ENCODE data around the gene ABCC2.
"Not testable (repeated sequence)": the region's sequence is repeated elsewhere in the genome, so short reads cannot be mapped to it uniquely, and the experiment has no call there.

The ABCC2 gene

GRCh38 chr10:99742701-99743100 is 39.7 kb upstream of the ABCC2 start:
- no peak overlapping the region for H3K4me3 ChIP-seq (ENCODE audit: low read depth, low read length)
- no peak for TF ChIP-seq MYC (IDR thresholded peaks at IDR 0.05; ENCODE audit: low read depth, low read length)
- no peak for TF ChIP-seq MAX (IDR thresholded peaks at IDR 0.05; ENCODE audit: low read depth, low read length)
- TF ChIP-seq POLR2A (IDR thresholded peaks at IDR 0.05; ENCODE audit: extremely low read depth, insufficient read length) = no peak
- no peak for TF ChIP-seq CTCF (IDR thresholded peaks at IDR 0.05; ENCODE audit: low read depth, low read length)
- DNase-seq (ENCODE audit: low read depth) = no peak

- no peak overlapping the region for H3K4me3 ChIP-seq (ENCODE audit: low read depth, low read length)
- DNase-seq (ENCODE audit: low read depth) = no peak
- no peak for TF ChIP-seq POLR2A (IDR thresholded peaks at IDR 0.05; ENCODE audit: extremely low read depth, insufficient read length)
These were observed 38.6 kb upstream of the ABCC2 start for GRCh38 chr10:99743841-99744240.

GRCh38 chr10:99746166-99746565 is 36.3 kb upstream of the ABCC2 start:
- DNase-seq (ENCODE audit: low read depth); H3K4me3 ChIP-seq (ENCODE audit: low read depth, low read length): not testable (repeated sequence)

GRCh38 chr10:99748823-99749451 is 33.5 kb upstream of the ABCC2 start:
- no peak for DNase-seq (ENCODE audit: low read depth)
- H3K4me3 ChIP-seq (ENCODE audit: low read depth, low read length) = no peak overlapping the region
- TF ChIP-seq CTCF (IDR thresholded peaks at IDR 0.05; ENCODE audit: low read depth, low read length) (no peak), POLR2A (IDR thresholded peaks at IDR 0.05; ENCODE audit: extremely low read depth, insufficient read length) (no peak), MYC (IDR thresholded peaks at IDR 0.05; ENCODE audit: low read depth, low read length) (no peak), MAX (IDR thresholded peaks at IDR 0.05; ENCODE audit: low read depth, low read length) (no peak)

- H3K4me3 ChIP-seq (ENCODE audit: low read depth, low read length) = no peak overlapping the region
- no peak for TF ChIP-seq MAX (IDR thresholded peaks at IDR 0.05; ENCODE audit: low read depth, low read length)
- TF ChIP-seq POLR2A (IDR thresholded peaks at IDR 0.05; ENCODE audit: extremely low read depth, insufficient read length) = no peak
- TF ChIP-seq CTCF (IDR thresholded peaks at IDR 0.05; ENCODE audit: low read depth, low read length) = no peak
- TF ChIP-seq MYC (IDR thresholded peaks at IDR 0.05; ENCODE audit: low read depth, low read length) = no peak
- no peak for DNase-seq (ENCODE audit: low read depth)
These were observed 31.8 kb upstream of the ABCC2 start for GRCh38 chr10:99750641-99751040.

- H3K4me3 ChIP-seq (ENCODE audit: low read depth, low read length) = no peak overlapping the region
- TF ChIP-seq POLR2A (IDR thresholded peaks at IDR 0.05; ENCODE audit: extremely low read depth, insufficient read length) (no peak), MYC (IDR thresholded peaks at IDR 0.05; ENCODE audit: low read depth, low read length) (no peak), CTCF (IDR thresholded peaks at IDR 0.05; ENCODE audit: low read depth, low read length) (no peak), MAX (IDR thresholded peaks at IDR 0.05; ENCODE audit: low read depth, low read length) (no peak)
- DNase-seq (ENCODE audit: low read depth) = no peak
These were observed 27.8 kb upstream of the ABCC2 start for GRCh38 chr10:99754670-99755069.

GRCh38 chr10:99756159-99756558 is 26.3 kb upstream of the ABCC2 start:
- no peak overlapping the region for H3K4me3 ChIP-seq (ENCODE audit: low read depth, low read length)
- TF ChIP-seq MAX (IDR thresholded peaks at IDR 0.05; ENCODE audit: low read depth, low read length) = no peak
- DNase-seq (ENCODE audit: low read depth) = no peak
